NCI-H2227 (cell line): Measurements from ENCODE around the gene TENM3.

ENCODE experiments used
- DNase-seq: peaks from one replicate; lab custom pipeline; 2025; ENCODE audit not compliant: unreplicated experiment; lab: John Stamatoyannopoulos, UW

TENM3 gene

DNA sequence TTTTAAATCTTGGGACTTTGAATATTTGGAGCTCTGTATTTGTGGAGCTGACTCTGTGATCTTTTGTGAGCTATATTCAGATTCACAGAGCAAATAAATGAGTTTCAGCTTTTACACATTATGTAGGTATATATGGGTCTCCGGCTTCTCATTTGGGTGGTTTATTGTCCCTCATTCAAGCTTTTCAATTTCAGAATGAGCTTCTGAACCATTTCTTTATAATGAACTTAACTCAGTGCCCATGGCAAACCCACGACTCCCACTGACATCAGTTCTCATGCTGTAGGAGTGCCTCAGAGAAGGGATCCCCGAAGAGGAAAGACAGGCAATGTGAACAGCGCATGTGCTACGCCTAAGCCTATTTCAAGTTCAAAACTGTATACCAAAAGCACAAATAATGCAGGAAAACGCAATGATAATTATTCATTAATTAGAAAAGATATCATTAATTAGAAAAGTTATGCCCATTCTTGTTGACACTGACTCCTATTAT is 517.4 kb downstream of the TENM3 start:
- no peak for DNase-seq

DNA sequence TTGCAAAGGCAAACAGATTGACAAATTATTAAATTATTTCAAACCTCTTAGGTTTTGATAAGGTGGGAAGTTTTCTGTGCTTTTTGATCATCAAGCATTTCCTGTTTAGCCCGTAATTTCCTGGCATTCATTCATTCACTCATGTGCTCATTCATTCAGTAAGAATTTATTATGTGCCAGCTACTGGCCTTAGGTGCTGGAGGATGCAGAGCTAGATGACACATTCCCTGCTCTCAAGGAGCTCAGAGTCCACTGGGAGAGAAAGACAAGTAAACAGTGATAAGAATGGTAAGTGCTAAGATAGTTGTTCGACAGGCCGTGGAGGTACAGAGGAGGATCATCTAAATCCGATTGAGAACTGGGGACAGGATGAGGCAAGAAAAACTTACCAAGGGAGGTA is 520.9 kb downstream of the TENM3 start:
- no peak for DNase-seq

DNA sequence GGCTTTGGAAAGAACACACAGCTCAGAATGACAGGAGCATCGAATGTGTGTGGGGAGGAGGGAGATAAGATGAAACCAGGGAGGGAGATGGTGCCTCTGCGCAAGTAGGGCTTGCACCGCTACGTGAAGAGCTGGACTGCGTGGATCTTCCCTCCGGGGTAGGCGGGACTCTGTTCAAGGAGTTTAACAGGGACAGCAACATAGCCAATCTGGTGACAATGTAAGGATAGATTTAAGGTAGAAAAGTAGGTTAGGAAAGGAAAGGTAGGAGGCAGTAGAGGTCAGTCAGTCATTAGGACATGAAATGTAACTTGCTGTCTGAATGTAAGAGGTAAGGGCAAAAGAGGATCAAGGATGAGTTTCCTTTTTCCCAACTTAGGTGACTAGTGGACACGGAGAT is 521.4 kb downstream of the TENM3 start:
- no peak for DNase-seq

DNA sequence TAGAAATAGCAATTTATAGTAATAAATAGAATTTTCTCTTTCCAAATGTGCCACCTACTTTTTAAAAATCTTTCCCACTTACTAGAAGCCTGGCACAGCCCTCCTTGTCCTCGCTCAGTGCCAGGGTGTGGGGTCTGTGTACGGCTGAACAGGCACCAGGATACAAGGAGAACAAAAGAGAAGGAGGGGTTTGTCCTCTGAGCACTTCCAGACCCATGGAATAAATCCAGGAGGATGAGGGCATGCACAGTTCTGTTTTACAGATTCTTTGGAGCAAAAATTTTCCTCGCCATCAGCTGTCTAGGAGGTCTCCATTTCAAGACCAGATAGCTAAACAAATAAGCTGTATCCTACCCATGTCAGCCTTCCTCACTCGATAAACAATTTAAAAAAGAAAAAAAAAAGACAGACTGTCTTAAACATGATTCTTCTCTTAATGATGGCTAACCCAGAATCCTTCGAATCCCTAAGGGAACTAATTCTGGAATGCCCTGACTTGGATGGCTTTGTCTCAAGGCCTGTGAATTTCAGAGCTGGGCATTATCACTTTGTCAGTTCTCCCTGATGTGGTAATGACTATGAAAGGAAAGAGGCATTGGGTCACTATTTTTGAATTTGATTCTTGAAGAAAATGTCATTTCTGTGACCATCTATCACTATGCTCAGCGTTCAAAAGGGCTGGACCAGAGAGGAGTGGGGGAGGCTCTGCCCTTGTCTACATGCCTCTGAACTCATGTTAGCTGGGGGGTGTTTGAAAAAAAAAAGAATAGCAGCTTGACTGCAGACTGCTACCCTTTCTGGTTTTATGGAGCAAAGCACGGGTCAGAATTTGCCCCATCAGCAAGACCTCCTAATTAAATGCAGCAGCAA is 523.0 kb downstream of the TENM3 start:
- DNase-seq: no peak

DNA sequence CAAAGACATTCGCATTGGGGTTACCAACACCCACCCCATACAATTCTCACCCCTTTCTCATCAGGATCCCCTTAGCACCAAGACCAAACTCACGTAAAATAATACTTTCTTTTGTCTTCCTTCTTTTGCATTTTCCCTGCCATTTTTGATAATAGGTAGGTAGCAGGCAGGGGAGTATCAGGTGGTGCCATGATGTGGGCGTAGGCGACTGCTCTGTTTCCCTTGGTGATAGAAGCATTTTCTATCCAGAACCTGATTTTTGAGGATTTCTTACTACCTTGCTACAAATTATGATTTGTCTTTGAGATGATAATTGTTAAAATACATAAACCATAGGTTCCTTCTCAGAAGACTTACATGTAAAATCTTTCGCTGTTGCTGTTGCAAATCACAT is 523.7 kb downstream of the TENM3 start:
- no peak for DNase-seq

GRCh38 chr4:182768838-182769237 is 525.6 kb downstream of the TENM3 start:
- DNase-seq: no peak

- no peak for DNase-seq
Observed at GRCh38 chr4:182770259-182770995, 527.2 kb downstream of the TENM3 start.

- no peak for DNase-seq
Observed at GRCh38 chr4:182770996-182771514, 527.9 kb downstream of the TENM3 start.

- no peak for DNase-seq
Observed at GRCh38 chr4:182775075-182775474, 531.9 kb downstream of the TENM3 start.

GRCh38 chr4:182776376-182777105 is 533.3 kb downstream of the TENM3 start:
- peak; percentile 1 for DNase-seq

DNA sequence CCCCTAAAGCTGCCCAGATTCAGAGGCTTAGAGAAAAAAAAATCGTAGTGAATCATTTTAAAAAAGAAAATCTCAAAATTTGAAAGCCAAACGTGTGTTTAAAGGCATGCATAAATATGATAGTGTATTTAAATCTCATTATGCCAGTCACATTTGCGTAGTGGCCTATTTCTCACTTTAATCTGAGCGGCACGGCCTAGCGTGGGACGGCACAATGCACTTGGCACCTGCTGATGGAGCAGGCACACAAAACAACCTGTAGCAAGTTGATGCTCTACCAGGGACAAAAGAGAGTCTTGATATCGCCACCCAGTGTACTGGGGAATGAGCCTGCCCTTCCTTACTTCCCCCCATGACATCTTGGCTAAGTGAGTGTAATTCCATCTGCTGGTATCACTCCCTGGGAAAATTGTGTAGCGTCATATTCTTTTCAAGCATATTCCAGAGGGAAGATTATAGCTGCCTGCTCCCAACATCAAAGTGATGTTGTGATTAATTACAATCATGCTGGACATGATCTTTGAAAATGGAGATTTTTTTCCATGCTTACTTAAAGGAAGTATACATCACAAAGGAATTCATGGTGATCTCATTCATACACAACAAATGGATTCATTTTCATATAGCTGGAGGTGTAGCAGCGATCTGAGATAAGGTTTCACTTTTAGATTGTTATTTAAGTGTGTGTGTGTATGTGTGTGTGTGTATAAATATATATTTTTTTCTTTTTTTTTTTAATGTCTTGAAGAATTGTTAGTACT is 535.2 kb downstream of the TENM3 start:
- no peak for DNase-seq

DNA sequence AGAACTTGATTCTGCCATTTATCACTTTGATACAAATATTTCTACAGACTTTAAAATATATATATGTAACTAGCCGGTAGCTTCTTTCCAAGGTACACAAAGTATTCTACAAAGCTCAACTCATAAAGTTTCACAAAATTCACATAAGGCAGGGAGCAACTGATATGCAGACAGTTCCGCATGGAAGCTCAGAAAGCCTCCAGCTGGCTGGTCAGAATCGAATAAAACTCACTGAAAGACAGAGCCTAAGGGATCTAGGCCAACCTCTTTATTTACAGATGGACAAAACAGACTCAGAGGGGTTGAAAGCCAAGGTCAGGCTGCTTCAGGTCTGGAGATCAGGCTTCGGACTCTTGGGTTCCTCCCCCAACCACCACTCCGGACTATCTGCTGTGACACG is 543.8 kb downstream of the TENM3 start:
- DNase-seq: no peak

GRCh38 chr4:182788201-182788600 is 545.0 kb downstream of the TENM3 start:
- no peak for DNase-seq

DNA sequence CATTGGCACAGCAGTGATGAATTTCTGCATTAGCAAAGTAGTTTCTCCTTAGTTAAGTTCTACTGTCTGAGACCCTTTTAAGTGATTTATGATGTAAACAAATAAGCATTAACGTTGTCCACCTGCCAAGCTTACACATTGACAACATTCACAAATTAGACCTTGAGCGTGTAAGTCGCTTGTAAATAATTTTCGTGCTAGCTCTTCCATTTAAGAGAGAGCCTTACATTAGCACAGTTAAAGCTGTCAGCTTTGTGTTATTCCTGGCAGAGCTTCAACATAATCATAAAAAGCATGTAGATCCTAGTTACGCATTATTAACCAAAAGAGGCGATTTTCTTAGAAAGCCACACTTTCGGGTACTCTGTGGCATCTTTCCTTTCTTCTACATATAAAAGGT is 546.3 kb downstream of the TENM3 start:
- no peak for DNase-seq

GRCh38 chr4:182795446-182796238 is 552.4 kb downstream of the TENM3 start:
- peak; percentile 19 for DNase-seq

- DNase-seq: no peak
Observed at GRCh38 chr4:182799515-182800215, 556.5 kb downstream of the TENM3 start.

DNA sequence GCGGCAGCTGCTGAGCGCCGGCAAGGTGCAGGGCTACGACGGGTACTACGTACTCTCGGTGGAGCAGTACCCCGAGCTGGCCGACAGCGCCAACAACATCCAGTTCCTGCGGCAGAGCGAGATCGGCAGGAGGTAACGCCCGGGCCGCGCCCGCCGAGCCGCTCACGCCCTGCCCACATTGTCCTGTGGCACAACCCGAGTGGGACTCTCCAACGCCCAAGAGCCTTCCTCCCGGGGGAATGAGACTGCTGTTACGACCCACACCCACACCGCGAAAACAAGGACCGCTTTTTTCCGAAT is 557.0 kb downstream of the TENM3 start:
- DNase-seq: no peak

DNA sequence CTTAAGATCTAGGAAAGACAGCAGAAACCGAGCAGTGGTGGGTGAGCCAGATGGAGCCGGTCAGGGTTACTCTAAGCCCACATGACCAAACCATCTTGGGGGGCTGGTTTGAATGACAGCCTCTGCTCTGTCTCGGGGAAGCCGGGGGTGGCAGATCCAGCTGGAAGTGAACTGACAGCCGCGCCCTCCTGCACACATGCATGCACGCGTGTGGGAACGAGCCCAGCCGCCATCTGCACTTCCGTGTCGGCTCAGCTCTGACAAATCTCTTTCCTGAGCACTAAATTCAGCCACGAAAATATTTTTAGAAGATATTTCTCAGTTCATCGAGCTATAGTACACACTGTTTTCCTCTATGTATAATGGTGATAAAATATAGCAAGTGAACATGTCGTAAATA is 558.4 kb downstream of the TENM3 start:
- DNase-seq: no peak

GRCh38 chr4:182802621-182803020 is 559.4 kb downstream of the TENM3 start:
- no peak for DNase-seq
